Measurements from ENCODE around the gene CAMK4. TPM values are rescaled to one million over a fixed set of nuclear protein-coding genes. Genes with fewer than 3 reads are reported as not detected.

The CAMK4 gene
- total RNA-seq, 4 donors from 2014 or later, result 0.26 to 33.9 (median 2.0) TPM

DNA sequence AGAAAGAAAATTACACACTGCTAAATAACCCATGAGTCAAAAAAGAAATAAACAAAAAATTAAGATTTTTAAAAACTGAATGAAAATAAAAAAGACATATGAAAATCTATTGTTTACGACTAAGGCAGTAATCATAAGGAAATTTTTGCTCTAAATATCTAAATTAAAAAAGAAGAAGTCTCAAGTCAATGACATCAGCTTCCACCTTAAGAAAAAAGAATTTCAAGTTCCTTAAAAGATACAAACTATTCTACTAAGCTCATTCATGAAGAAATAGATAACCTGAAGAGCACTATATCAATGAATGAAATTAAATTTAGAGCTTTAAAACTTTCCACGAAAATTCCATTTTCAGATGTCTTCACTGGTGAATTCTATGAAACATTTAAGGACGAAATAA is 303.9 kb downstream of the CAMK4 start:
- no peaks in the 10 kb centered on the region for H3K36me3 ChIP-seq
- no peak overlapping the region for H3K27ac ChIP-seq
- H3K4me1 ChIP-seq, result no peaks in the 10 kb centered on the region
- no peak overlapping the region for H3K4me3 ChIP-seq
- no peak for DNase-seq
- intact Hi-C loops (cut with DNase I; ENCODE audit: low total_unique reads), result no loop called here
- no peaks in the 10 kb centered on the region for H3K27me3 ChIP-seq
- TF ChIP-seq POLR2A (IDR thresholded peaks at IDR 0.05), result no peak
- TF ChIP-seq, protein P1, sequence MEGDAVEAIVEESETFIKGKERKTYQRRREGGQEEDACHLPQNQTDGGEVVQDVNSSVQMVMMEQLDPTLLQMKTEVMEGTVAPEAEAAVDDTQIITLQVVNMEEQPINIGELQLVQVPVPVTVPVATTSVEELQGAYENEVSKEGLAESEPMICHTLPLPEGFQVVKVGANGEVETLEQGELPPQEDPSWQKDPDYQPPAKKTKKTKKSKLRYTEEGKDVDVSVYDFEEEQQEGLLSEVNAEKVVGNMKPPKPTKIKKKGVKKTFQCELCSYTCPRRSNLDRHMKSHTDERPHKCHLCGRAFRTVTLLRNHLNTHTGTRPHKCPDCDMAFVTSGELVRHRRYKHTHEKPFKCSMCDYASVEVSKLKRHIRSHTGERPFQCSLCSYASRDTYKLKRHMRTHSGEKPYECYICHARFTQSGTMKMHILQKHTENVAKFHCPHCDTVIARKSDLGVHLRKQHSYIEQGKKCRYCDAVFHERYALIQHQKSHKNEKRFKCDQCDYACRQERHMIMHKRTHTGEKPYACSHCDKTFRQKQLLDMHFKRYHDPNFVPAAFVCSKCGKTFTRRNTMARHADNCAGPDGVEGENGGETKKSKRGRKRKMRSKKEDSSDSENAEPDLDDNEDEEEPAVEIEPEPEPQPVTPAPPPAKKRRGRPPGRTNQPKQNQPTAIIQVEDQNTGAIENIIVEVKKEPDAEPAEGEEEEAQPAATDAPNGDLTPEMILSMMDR (IDR thresholded peaks at IDR 0.05), result no peak
- H3K9me3 ChIP-seq, result no peaks in the 10 kb centered on the region

DNA sequence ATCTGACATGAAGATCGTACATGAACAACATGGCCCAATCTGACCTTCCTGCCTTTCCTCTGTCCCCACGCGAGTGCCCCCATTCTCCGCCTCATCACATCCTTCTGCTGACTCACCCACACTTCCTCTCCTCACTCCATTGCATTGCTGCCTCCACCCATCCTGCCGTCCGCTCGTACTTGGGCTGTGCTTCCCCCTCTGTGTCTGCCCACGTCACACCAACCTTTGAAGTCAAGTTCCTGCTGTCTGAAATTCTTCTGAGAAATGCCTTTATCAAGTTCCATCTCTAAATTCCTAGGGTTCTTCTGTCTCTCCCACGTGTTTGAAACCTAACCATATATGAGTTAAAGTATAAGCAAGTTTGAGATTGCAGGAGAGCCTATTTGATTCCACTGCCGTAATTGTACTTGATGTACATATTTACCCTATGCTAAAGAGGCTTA is 306.1 kb downstream of the CAMK4 start:
- Histone ChIP-seq H3K27me3 (no peaks in the 10 kb centered on the region), H3K27ac (peak overlapping the region in 1 of 2 donors; percentile 41), H3K4me3 (no peak overlapping the region), H3K36me3 (no peaks in the 10 kb centered on the region), H3K9me3 (no peaks in the 10 kb centered on the region), H3K4me1 (no peaks in the 10 kb centered on the region)
- intact Hi-C loops (cut with DNase I; ENCODE audit: low total_unique reads), result no loop called here
- TF ChIP-seq, protein P1 (IDR thresholded peaks at IDR 0.05), result no peak
- TF ChIP-seq POLR2A (IDR thresholded peaks at IDR 0.05), result no peak
- peak in 1 of 2 donors; percentile 47 for DNase-seq

DNA sequence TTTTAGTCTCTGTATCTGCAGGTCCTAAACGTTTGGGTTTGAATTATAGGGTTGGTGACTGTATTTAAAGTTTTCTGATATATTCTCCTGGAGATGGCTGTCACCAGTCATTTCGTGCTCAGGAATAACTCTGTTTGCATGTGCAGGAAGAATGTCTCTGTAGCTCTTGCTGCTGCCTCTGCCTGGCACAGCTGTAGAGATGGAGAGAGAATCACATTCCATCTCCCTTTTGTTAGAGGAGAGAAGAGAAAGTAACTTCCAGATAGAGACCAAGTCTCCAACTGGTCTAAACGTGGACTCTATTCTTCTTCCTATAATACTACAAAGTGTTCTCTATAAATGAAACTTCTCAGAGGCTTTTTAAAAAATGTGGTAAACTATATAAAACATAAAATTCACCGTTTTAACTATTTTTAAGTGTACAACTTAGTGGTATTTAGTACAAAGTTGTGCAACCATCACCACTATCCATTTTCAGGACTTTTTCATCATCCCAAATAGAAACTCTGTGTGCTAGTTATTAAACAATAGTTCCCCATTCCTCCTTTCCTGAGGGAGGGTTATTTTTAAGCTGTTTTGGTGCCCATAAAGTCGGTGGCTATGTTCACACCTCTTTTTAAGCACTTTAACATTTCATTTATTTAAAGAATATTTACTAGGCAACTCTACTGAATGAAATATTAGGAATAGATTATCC is 308.9 kb downstream of the CAMK4 start:
- no peak for DNase-seq
- H3K4me3 ChIP-seq, result no peak overlapping the region
- H3K9me3 ChIP-seq, result no peaks in the 10 kb centered on the region
- TF ChIP-seq POLR2A (IDR thresholded peaks at IDR 0.05), result no peak
- TF ChIP-seq, protein P1 (IDR thresholded peaks at IDR 0.05), result no peak
- H3K27ac ChIP-seq, result no peak overlapping the region
- no peaks in the 10 kb centered on the region for H3K36me3 ChIP-seq
- H3K4me1 ChIP-seq, result no peaks in the 10 kb centered on the region
- intact Hi-C loops (cut with DNase I; ENCODE audit: low total_unique reads), result no loop called here
- no peaks in the 10 kb centered on the region for H3K27me3 ChIP-seq

DNA sequence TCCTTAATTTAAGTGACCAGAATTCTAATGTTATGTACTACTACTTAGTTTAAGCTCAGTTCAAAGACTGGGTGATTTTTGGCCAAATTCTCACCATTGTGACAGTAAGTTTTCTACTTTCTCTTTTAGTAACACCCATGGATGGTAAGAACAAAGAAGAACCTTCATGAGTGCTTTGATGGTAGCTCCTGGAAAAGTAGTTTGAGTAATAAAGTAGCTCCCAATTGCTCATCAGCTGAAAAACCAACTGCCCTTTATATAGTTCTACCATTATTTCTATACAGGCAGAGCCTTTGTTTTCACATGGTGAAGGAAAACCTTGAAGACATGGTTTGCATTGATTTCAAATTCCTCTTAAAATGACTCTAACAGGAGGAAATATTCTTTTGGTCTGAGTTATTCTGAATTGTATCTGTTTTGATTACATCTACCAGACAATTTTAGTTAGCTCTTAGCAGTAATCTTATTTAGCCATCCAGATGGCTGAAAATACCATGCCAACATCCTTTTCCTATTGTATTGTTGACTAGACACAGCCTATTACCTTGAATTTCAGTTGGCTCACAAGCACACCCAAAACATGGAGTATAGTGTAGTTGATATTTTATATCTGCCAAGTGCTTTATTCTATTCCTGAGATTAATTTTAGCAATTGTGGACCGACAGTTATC is 311.8 kb downstream of the CAMK4 start:
- no peaks in the 10 kb centered on the region for H3K36me3 ChIP-seq
- H3K27ac ChIP-seq, result no peak overlapping the region
- no peaks in the 10 kb centered on the region for H3K9me3 ChIP-seq
- no peaks in the 10 kb centered on the region for H3K27me3 ChIP-seq
- TF ChIP-seq, protein P1 (IDR thresholded peaks at IDR 0.05), result no peak
- no peak for TF ChIP-seq POLR2A (IDR thresholded peaks at IDR 0.05)
- no peak for DNase-seq
- intact Hi-C loops (cut with DNase I; ENCODE audit: low total_unique reads), result no loop called here
- no peaks in the 10 kb centered on the region for H3K4me1 ChIP-seq
- no peak overlapping the region for H3K4me3 ChIP-seq

All from uterus (tissue), 4 donors.